ENCODE data around the gene MYOD1.

DNA sequence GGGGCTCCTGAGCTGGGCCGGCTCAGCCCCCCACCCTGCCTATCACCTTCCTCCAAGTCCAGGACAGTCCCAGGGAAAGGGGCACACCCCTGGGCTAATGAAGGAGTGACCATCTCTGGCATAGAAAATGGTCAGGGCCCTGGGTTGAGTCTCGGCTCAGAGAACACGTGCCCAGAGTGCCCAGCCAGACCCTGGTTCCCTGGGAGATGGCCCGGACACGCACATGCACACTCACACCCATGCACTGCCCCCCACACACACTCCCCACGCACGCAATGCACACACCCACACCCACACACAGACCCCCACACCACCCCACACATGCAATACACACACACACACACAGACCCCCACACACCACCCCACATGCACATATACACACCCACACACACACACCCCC, 43.9 kb downstream of the MYOD1 start:
- no peak for TF ChIP-seq EZH2 (IDR thresholded peaks at IDR 0.05; ENCODE audit: borderline replicate concordance, low read length)
- TF ChIP-seq, protein P1, sequence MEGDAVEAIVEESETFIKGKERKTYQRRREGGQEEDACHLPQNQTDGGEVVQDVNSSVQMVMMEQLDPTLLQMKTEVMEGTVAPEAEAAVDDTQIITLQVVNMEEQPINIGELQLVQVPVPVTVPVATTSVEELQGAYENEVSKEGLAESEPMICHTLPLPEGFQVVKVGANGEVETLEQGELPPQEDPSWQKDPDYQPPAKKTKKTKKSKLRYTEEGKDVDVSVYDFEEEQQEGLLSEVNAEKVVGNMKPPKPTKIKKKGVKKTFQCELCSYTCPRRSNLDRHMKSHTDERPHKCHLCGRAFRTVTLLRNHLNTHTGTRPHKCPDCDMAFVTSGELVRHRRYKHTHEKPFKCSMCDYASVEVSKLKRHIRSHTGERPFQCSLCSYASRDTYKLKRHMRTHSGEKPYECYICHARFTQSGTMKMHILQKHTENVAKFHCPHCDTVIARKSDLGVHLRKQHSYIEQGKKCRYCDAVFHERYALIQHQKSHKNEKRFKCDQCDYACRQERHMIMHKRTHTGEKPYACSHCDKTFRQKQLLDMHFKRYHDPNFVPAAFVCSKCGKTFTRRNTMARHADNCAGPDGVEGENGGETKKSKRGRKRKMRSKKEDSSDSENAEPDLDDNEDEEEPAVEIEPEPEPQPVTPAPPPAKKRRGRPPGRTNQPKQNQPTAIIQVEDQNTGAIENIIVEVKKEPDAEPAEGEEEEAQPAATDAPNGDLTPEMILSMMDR (IDR thresholded peaks at IDR 0.05; ENCODE audit: low read length): no peak

Data from OCI-LY1 (cell line).